K562 (cell line): ENCODE results near the gene GLYATL1B. TPM values are rescaled to one million over a fixed set of nuclear protein-coding genes. Genes with fewer than 3 reads are reported as not detected.
A peak's percentile ranks its signal among the peaks of the same experiment; 100 is the strongest.
"Not testable (repeated sequence)": the region's sequence is repeated elsewhere in the genome, so short reads cannot be mapped to it uniquely, and the experiment has no call there.

Experiments used
- ATAC-seq: fragments of 200-7000 bp; cut with Tn5 transposase; 3 replicates; pipeline ENCODE4 v1.9.1; 2020; ENCODE audit warnings: moderate library complexity
- BruUV-seq: library from RNA; stranded (reverse); fragments of 400-500 nt; replicated peaks from 2 replicates; lab custom pipeline; 2021; lab: Mats Ljungman, UMichigan
- CTCF ChIA-PET: fragments of 300-600 bp; formaldehyde crosslinking; extraction: SDS; loops from one replicate; lab custom pipeline; 2021; ENCODE audit warnings: low intra/inter-chr PET ratio; lab: Yijun Ruan, JAX
- POLR2A ChIA-PET: fragments of 300-600, 350-650 bp; sonication (Branson Sonifier 250); formaldehyde crosslinking; extraction: SDS; loops from one replicate; lab custom pipeline; 2021; ENCODE audit warnings: antibody characterized with exemption, inconsistent platforms; lab: Yijun Ruan, JAX
- DNase-seq, 4 experiments: peaks; one replicate each; pipeline versions ENCODE4 v3.0.0 to v3.0.0-alpha.2; 2011 to 2018; ENCODE audit warnings: low spot score in 3 of 4, mixed read lengths in 3 of 4; ENCODE audit errors: extremely low read depth in 1 of 4
- FAIRE-seq: peaks from 2 replicates; lab custom pipeline; 2011; peaks lifted over from hg19 to GRCh38; lab: Jason Lieb, UNC
- H2AFZ ChIP-seq: 2 replicates; pipeline ENCODE4 v1.6.0; 2011; ENCODE audit warnings: low read depth, low read length, control low read depth, inconsistent platforms
- H3K27ac ChIP-seq: fragments of 200-600 bp; 3 replicates; pipeline ENCODE4 v1.8.0; 2011; ENCODE audit warnings: low read depth, mild to moderate bottlenecking, control low read depth, inconsistent platforms, low read length, moderate library complexity, mixed read lengths; ENCODE audit errors: extremely low read depth
- H3K27me3 ChIP-seq, 2 experiments: fragments of 300-600 bp in 1 of 2; 2 replicates in 1 of 2; 3 replicates in 1 of 2; pipeline versions ENCODE4 v1.6.0 to v1.8.0; 2011; ENCODE audit warnings: inconsistent platforms in 2 of 2, low read length in 2 of 2, mild to moderate bottlenecking in 1 of 2, mixed read lengths in 1 of 2, moderate library complexity in 1 of 2; ENCODE audit not compliant: control insufficient read depth in 2 of 2, insufficient read depth in 2 of 2
- H3K36me3 ChIP-seq: fragments of 300-600 bp; 3 replicates; pipeline ENCODE4 v1.8.0; 2011; ENCODE audit warnings: mild to moderate bottlenecking, low read length, inconsistent platforms; ENCODE audit not compliant: control insufficient read depth, insufficient read depth
- H3K4me1 ChIP-seq, 2 experiments: fragments of 200-600 bp in 1 of 2; replicated peaks in 1 of 2; 2 replicates in 1 of 2; 3 replicates in 1 of 2; pipeline versions ENCODE4 v1.5.1 to v1.8.0; 2011; ENCODE audit warnings: inconsistent platforms in 2 of 2, low read length in 2 of 2, mild to moderate bottlenecking in 1 of 2, mixed read lengths in 1 of 2, moderate library complexity in 1 of 2; ENCODE audit not compliant: control insufficient read depth in 2 of 2, insufficient read depth in 2 of 2
- H3K4me2 ChIP-seq: 2 replicates; pipeline ENCODE4 v1.6.1; 2011; ENCODE audit warnings: low read length, control low read depth, inconsistent platforms, mixed read lengths; ENCODE audit not compliant: insufficient read depth
- H3K4me3 ChIP-seq: fragments of 200-600 bp; sonication (generic), shearing (Covaris generic); 2 replicates; pipeline ENCODE4 v1.5.1; 2016; ENCODE audit warnings: control low read depth, inconsistent platforms
- H3K79me2 ChIP-seq: fragments of 200-600 bp; 3 replicates; pipeline ENCODE4 v1.8.0; 2011; ENCODE audit warnings: low read length, inconsistent platforms; ENCODE audit not compliant: control insufficient read depth, insufficient read depth
- H3K9ac ChIP-seq, 2 experiments: 2 replicates each; pipeline versions ENCODE4 v1.6.0 to v1.6.1; 2011; ENCODE audit warnings: low read depth in 2 of 2, low read length in 2 of 2, control low read depth in 1 of 2, inconsistent platforms in 1 of 2, mild to moderate bottlenecking in 1 of 2, mixed read lengths in 1 of 2; ENCODE audit not compliant: insufficient read depth in 1 of 2
- H3K9me1 ChIP-seq: one replicate; pipeline ENCODE4 v1.6.0; 2011; ENCODE audit warnings: inconsistent platforms, mild to moderate bottlenecking, low read length, moderate library complexity; ENCODE audit not compliant: control insufficient read depth, insufficient read depth
- H3K9me3 ChIP-seq: replicated peaks from 2 replicates; pipeline ENCODE4 v1.5.1; 2011; ENCODE audit warnings: low read depth, low read length, inconsistent platforms; ENCODE audit not compliant: control insufficient read depth, insufficient read depth
- H4K20me1 ChIP-seq: replicated peaks from 2 replicates; pipeline ENCODE4 v1.6.1; 2011; ENCODE audit warnings: low read length, inconsistent platforms, mixed read lengths; ENCODE audit not compliant: control insufficient read depth, insufficient read depth
- BACH1 ChIP-seq: fragments of 200-800 bp; sonication (Bioruptor generic); IDR thresholded peaks from 2 replicates; pipeline ENCODE4 v1.6.1; 2016; ENCODE audit warnings: missing genetic modification characterization, missing compliant biosample characterization
- E2F6 ChIP-seq, 2 experiments: IDR thresholded peaks; 2 replicates each; pipeline ENCODE4 v1.6.1; 2011; ENCODE audit warnings: borderline replicate concordance in 1 of 2, control low read depth in 1 of 2, low read depth in 1 of 2, low read length in 1 of 2, mild to moderate bottlenecking in 1 of 2, mixed read lengths in 1 of 2, moderate library complexity in 1 of 2; ENCODE audit not compliant: insufficient read depth in 1 of 2, insufficient read length in 1 of 2, poor library complexity in 1 of 2, severe bottlenecking in 1 of 2; ENCODE audit errors: extremely low read depth in 1 of 2
- PBX2 ChIP-seq, 2 experiments: IDR thresholded peaks in 1 of 2; conservative IDR thresholded peaks in 1 of 2; 2 replicates each; pipeline ENCODE4 v1.6.1; 2016; ENCODE audit warnings: low read depth in 2 of 2, mild to moderate bottlenecking in 1 of 2, missing compliant biosample characterization in 1 of 2, missing genetic modification characterization in 1 of 2, moderate library complexity in 1 of 2
- PKNOX1 ChIP-seq: fragments of 450-650 bp; IDR thresholded peaks from 2 replicates; pipeline ENCODE4 v1.6.1; 2016
- WGBS: fragments of 100-300 bp; shearing (Covaris generic); methylation state at CpG from one replicate; pipeline ENCODE4 v1.1.6; 2016; ENCODE audit warnings: low coverage, mixed read lengths; ENCODE audit not compliant: insufficient coverage; ENCODE audit errors: missing lambda C conversion rate; 5-methylcytosine and 5-hydroxymethylcytosine counted together
- in situ Hi-C: fragments of 300-500 bp; cut with MboI; formaldehyde crosslinking; loops from 4 replicates; pipeline ENCODE4 v1.15.0; 2018; ENCODE audit warnings: inconsistent platforms, mixed read lengths
- intact Hi-C: fragments of 100-400 bp; cut with micrococcal nuclease; formaldehyde crosslinking; loops from 2 replicates; pipeline ENCODE4 v1.14.2; 2022
- polyA plus RNA-seq, 8 experiments: library from polyadenylated mRNA; depleted of rRNA in 4 of 8; stranded (reverse) in 5 of 8; unstranded in 3 of 8; fragments of >200 nt; fragmentation: Nextera tagmentation in 2 of 8; fragmentation: Illumina TruSeq in 1 of 8; extraction: Ambion mirVana in 2 of 8; extraction: Trizol in 1 of 8; gene quantifications; 2 replicates each; pipeline versions ENCODE4 v1.2.1 to v1.2.3, GENCODE V29; 2011 to 2014; ENCODE audit warnings: inconsistent platforms in 1 of 8, missing spikeins in 1 of 8
- total RNA-seq, 7 experiments: library from RNA; depleted of rRNA in 6 of 7; stranded (reverse); fragments of >200 nt in 6 of 7; fragmentation: Illumina TruSeq in 2 of 7; extraction: Trizol in 2 of 7; gene quantifications; 2 replicates each; pipeline versions ENCODE4 v1.2.1 to v1.2.3, GENCODE V29; 2011 to 2021; ENCODE audit warnings: low replicate concordance in 1 of 7

GLYATL1B gene
- total and polyA plus RNA-seq, 9 of the 15 experiments (the other 6 are each of a cell fraction or from before 2014, with no cell fraction given) = not detected

DNA sequence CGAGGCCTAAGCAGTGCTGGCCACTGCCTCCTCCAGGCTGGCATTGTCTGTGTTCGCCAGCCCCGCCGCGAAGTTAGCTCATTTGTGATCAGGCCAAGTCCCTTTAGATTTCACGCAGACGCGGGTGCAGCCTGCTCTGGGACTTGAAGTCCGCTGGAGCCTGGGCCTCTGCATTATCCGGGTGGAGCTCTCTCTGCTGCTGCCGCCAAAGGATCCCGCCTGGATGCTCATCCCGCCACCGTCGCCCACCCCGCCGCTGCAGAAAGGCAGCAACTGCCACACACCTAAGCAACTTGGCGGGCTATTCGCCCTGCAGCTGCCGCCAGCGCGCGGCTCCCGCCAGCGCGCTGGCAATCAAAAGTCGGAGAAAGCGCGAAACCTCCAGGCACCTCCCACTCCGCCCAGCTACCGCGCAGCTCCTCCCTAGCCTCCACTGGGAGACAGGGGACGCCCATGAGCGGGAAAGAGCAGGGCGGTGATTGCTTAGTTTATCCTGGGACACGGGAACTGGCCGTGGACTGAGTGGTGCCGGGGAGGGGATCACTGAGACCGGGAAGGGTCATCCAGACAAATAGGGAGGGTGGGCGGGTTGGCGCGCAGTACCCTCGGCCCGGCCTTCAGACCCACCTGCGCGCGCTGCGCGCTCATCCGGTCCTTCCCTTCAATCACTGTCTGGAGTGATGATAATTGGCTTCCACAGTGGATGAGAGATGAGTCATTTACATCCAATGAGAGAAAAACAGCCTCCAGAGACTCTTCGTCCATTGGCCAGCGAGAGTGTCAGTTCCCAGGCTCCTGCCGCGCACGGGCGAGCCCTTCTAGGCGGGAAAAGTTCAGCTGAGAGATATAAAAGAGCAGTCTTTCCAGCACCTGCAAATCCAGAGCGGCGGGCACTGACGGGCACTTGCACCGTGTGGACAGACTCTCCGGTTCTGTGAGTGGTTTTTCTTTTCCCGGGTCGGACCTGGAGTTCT is 20.5 kb downstream of the GLYATL1B start, which contains the start of gene FAM111B:
FAM111B (plus strand) TSS at position 875 of the 974 bp plus-strand sequence. CDS start 2,389 bp downstream, outside the sequence.
- Histone ChIP-seq H4K20me1 (no peaks in the 10 kb centered on the region), H3K4me1 (peaks cover 0 to 10% of the 10 kb centered on the region in 2 experiments; a peak in 2 of 5 replicates), H3K4me2 (no peak within 1 kb of the TSS), H3K36me3 (no peaks in the 10 kb centered on the region), H3K79me2 (no peaks in the 10 kb centered on the region), H3K9me1 (no peaks in the 10 kb centered on the region), H3K27me3 (peaks cover 2 to 17% of the 10 kb centered on the region in 2 experiments; a peak in 3 of 5 replicates), H3K9ac (no peak within 1 kb of the TSS), H3K4me3 (no peak within 1 kb of the TSS), H2AFZ (no peak within 1 kb of the TSS), H3K9me3 (no peaks in the 10 kb centered on the region), H3K27ac (no peak within 1 kb of the TSS)
- in situ Hi-C loops (no loop called here), intact Hi-C loops (no loop called here)
- peak; percentile 56 for ATAC-seq
- DNase-seq = peak in 3 of 4 experiments; percentile 7 to 12 (median 8)
- WGBS = 18% methylated on average over 58 of the region's 64 CpGs
- no peak for FAIRE-seq
- ChIA-PET POLR2A (no interaction called here), CTCF (no interaction called here)
- TF ChIP-seq PBX2 (CRISPR knock-in tag; IDR thresholded peaks at IDR 0.05; ENCODE audit: low read depth) = no peak
- peak; percentile 78 for TF ChIP-seq PBX2 (tag; conservative IDR thresholded peaks at IDR 0.05; ENCODE audit: low read depth)
- peak in 1 of 2 experiments; percentile 39 for TF ChIP-seq E2F6 (IDR thresholded peaks at IDR 0.05; ENCODE audit: borderline replicate concordance in 1 of 2, extremely low read depth in 1 of 2, insufficient read depth in 1 of 2, insufficient read length in 1 of 2, low read depth in 1 of 2, low read length in 1 of 2, poor library complexity in 1 of 2, severe bottlenecking in 1 of 2)
- peak; percentile 81 for TF ChIP-seq PKNOX1
- TF ChIP-seq BACH1 (tag) = no peak
- no TSS peak for BruUV-seq

- H4K20me1 ChIP-seq, H2AFZ ChIP-seq, intact Hi-C loops, BruUV-seq, FAIRE-seq, H3K27ac ChIP-seq, DNase-seq, H3K4me2 ChIP-seq, H3K79me2 ChIP-seq, H3K36me3 ChIP-seq, in situ Hi-C loops, H3K4me3 ChIP-seq, H3K9ac ChIP-seq, CTCF ChIA-PET, ATAC-seq, H3K4me1 ChIP-seq, H3K9me3 ChIP-seq, H3K9me1 ChIP-seq: not testable (repeated sequence)
- 2% methylated on average over 10 of the region's 10 CpGs for WGBS
- peaks cover 2 to 17% of the 10 kb centered on the region in 2 experiments; a peak in 3 of 5 replicates for H3K27me3 ChIP-seq
- POLR2A ChIA-PET = interaction anchor here (0.7 kb wide), 1 partner anchor 27 kb away, joined by 3 read pairs; no protein-coding TSS in a partner anchor
Observed at GRCh38 chr11:59107721-59108120, 21.6 kb downstream of the GLYATL1B start.
